RCC 7860 (cell line): ENCODE measurements around the gene PRR4.

Source experiments
- DNase-seq: peaks from one replicate; pipeline ENCODE4 v3.0.0-alpha.2; 2015; ENCODE audit warnings: low spot score
- FAIRE-seq: peaks from 2 replicates; lab custom pipeline; 2012; peaks lifted over from hg19 to GRCh38; lab: Jason Lieb, UNC

PRR4 gene, protein sequence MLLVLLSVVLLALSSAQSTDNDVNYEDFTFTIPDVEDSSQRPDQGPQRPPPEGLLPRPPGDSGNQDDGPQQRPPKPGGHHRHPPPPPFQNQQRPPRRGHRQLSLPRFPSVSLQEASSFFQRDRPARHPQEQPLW

GRCh38 chr12:10849425-10849878 is at the start of gene PRR4:
PRR4 (minus strand) TSS chr12:10849475; CDS start chr12:10849437, 38 bp downstream.
- DNase-seq (no peak), FAIRE-seq (no peak)

DNA sequence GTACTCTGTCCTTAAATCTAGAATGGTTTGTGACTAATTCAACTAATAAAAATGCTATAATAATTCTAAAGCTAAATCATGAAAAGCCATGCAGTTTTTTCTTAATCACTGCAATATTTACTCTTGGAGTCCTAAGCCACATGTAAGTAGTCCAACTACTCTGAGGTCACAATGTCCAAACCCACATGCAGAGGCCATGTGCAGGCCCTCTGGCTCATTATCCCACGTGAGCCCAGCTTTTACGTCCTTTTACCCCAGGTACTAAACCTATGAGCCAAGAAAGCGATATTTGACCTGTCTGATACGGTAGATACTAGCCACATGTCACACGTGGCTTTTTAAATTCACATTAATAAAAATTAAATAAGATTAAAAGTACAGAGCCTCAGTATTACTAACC is 47.6 kb upstream of the PRR4 start:
- DNase-seq = no peak
- FAIRE-seq = no peak

- no peak for FAIRE-seq
- DNase-seq = no peak
These were observed 42.7 kb upstream of the PRR4 start for GRCh38 chr12:10891937-10892336.

GRCh38 chr12:10889226-10889625 is 40.0 kb upstream of the PRR4 start:
- FAIRE-seq (no peak), DNase-seq (no peak)

GRCh38 chr12:10884086-10884725 is 34.9 kb upstream of the PRR4 start, which contains the start of gene PRH1:
PRH1 (minus strand) TSS chr12:10884255; CDS start chr12:10884217, 38 bp downstream.
- no peak for DNase-seq
- no peak for FAIRE-seq

DNA sequence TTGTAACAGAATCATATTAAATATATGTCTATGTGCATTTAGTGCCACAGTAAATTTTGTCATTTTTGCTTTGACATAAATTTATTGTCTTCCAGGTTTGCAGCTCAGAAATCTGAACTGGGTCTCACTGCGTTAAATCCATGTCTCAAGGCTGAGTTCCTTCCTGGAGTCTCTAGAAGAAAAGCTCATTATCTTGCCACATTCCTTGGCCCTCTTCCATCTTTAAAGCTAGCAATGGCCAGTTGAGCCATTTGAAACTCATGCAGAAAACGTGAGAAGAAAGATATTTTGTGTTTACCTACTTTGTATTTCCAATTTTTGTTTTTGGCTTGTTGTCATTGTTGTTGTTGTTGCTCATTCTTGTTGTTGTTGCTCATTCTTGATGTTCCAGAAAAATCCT is 24.1 kb upstream of the PRR4 start:
- FAIRE-seq (no peak), DNase-seq (no peak)

DNA sequence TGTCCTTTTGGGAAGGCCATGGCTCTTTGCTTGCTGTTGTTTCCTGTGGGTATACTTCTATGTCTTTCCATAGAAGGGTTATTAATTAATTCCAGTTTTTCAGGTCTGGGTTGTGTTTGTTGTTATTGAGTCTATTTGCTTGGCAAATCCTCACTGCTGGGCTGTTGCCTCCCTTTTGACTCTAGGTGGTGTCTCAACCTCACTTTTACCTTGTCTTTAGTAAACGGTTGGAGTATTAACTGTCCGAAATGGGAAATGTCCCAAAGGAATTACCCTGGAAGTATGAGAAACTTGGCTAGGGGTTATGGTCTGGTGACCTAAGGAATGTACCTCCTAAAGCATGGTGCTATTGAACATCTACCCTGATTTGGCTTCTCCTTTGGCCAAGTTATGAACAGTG is 18.1 kb upstream of the PRR4 start:
- FAIRE-seq = no peak
- no peak for DNase-seq

DNA sequence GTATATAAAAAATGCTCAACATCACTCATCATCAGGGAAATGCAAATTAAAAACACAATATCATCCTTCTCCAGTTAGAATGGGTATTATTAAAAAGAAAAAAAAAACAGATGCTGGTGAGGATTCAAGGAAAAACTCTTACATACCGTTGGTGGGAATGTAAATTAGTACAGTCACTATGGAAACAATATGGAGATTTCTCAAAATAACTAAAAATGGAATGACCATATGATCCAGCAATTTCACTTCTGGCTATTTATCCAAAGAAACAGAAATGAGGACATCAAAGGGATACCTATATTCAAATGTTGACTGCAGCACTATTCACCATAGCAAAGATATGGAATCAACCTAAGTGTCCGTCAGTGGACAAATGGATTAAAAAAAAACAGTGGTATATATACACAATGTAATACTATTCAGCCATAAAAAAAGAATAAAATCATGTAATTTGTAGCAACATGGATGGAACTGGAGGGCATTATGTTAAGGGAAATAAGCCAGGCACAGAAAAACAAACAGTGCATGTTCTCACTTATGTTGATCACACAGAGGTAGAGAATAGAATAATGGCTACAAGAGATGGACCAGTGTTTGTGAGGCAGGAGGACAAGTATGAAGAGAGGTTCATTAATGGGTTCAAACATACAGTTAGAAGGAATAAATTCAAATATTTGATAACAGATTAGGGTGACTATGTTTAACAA is 14.4 kb upstream of the PRR4 start:
- FAIRE-seq (no peak), DNase-seq (no peak)

DNA sequence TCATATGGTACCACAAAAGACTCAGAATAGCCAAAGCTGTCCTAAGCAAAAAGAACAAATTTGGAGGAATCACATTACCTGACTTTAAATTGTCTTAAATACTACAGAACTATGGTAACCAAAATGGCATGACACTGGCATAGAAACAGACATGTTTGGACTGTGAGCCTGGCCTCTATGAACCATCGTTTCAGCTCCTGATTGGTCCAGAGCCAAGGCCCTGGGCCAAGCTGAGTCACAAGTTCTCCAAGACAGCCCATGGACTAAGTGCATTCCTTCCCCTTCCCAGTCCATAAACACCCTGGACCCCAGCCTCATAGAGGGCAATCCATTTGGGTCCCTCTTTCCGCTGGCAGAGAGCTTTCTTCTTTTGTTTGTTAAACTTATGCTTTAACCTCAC is 12.1 kb upstream of the PRR4 start:
- FAIRE-seq (no peak), DNase-seq (no peak)

- no peak for DNase-seq
- FAIRE-seq = no peak
These were observed 6.5 kb upstream of the PRR4 start for GRCh38 chr12:10855807-10856206.

DNA sequence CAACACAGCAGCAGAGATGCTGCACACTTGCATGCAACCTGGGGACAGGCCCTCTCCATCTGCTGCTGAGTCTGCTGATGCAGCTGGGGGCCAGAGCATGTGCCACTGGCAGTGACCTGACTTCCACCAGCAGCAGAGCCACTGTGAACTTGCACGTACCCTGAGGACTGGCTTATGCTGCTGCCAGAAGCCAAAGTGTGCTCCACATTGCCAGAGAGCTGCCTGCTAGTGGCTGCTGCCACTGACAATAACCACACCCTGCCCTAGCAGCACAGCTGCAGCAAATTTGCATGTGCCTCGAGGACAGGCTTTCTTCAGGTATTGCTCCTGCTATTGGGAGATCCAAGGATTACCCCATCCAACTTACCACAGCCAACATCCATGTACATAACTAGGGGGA is 4.5 kb upstream of the PRR4 start:
- DNase-seq = no peak
- no peak for FAIRE-seq

GRCh38 chr12:10851243-10851858 is 2.1 kb upstream of the PRR4 start:
- DNase-seq (no peak), FAIRE-seq (no peak)

DNA sequence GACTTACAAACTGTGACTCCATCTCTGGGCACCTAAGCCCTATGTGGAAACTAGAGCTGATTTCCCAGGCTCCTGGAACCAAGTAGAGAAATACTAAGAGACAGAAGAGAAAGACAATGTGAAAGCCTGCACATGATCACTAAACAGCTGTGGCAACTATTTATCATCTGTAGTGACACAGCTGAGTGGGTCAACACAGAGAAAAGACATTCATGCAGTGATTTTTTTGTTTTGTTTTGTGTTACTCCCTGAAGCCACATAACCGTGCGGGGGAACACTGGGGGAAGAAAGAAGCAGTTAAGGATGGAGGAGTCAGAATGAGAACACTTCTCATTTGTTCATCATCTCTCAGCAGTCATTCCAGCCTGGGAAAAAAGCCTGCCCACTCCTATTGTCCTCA is 1.5 kb downstream of the PRR4 start:
- DNase-seq (no peak), FAIRE-seq (no peak)

DNA sequence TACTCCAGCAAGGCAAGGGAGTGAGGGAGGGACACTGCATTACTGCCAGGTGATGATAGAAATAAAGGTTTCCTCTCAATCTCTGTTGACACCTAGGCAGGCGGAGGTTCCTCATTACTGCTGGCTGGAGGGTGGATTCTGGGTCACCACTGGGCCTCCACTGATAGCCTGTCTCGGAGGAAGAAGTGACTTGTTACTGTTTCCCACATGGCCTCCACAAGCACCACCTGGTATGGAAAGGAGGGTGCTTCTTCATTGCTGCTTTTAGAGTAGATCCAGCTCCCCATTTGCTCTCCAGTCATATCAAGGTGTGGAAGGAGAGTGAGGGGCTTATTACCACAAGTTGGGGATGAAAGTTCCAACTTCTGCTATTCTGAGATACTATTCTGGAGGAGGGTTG is 6.4 kb downstream of the PRR4 start:
- FAIRE-seq = no peak
- DNase-seq = no peak

GRCh38 chr12:10838461-10838860 is 10.8 kb downstream of the PRR4 start:
- FAIRE-seq (no peak), DNase-seq (no peak)

DNA sequence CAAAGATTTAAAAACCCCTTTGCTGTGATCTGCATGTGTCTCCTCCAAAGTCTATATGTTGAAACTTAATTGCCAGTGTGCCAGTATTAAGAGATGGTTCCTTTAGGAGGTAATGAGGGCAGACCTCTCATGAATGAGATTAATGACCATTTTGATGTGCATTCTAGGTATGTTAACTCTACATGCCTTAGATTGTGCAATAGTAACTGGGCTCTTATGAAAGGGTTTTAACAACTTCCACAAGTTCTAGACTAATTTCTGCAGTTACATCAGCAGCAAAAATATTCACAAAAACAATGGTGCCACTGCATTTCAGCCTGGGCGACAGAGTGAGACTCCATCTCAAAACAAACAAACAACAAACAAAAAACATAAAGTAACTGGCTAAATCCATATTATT is 19.3 kb downstream of the PRR4 start:
- FAIRE-seq (no peak), DNase-seq (no peak)

- DNase-seq (no peak), FAIRE-seq (no peak)
These were observed 23.0 kb downstream of the PRR4 start, which contains the start of gene TAS2R10 for GRCh38 chr12:10826258-10826657. TAS2R10 (minus strand) TSS chr12:10826358; CDS start chr12:10826269, 89 bp downstream.

GRCh38 chr12:10824957-10825356 is 24.3 kb downstream of the PRR4 start:
- DNase-seq = no peak
- no peak for FAIRE-seq

DNA sequence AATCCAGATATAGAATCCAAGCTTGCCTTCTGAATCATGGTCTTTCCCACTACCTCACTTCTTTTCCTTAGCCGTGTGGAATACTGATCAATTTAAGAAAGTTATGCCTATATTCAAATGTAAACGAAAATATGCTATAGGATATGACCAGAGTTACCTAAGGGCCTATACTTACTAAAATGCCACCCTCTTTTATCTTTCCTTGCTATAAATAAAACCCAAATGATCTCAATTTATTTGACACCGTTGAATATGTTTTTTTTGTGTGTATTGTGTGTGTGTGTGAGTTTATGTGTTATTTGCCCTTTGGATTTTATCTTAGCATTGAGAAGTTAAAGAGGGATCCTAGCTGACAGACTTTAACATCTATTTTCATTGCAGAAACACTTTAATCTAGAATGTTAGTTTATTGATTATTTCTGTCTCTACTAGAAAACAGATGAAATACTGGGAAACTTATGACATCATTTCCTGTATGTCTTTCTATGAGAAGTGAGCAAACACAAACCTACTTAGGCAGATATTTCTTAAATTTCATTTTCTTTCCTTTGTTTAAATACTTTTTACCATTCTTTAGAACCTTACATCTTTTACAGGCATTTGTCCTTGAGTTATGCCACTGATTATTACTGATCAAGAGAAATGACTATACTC is 37.3 kb downstream of the PRR4 start:
- FAIRE-seq (no peak), DNase-seq (no peak)

- no peak for DNase-seq
- no peak for FAIRE-seq
These were observed 39.2 kb downstream of the PRR4 start, which contains the start of gene TAS2R9 for GRCh38 chr12:10810068-10810467. TAS2R9 (minus strand) TSS chr12:10810168; CDS start chr12:10810075, 93 bp downstream.

GRCh38 chr12:10807186-10807585 is 42.1 kb downstream of the PRR4 start, which contains the start of gene TAS2R8:
TAS2R8 (minus strand) TSS chr12:10807286; CDS start chr12:10806980, 306 bp downstream.
- DNase-seq (no peak), FAIRE-seq (no peak)
